Trophoblast cell (in vitro differentiated cells and primary cell): ENCODE results near the gene LPAR5.

Experiments
- DNase-seq, 2 donors: peaks; one replicate each; pipeline ENCODE4 v3.0.0-alpha.2; 2016
- H2AFZ ChIP-seq: 2 replicates; pipeline ENCODE4 v1.6.1; 2013; ENCODE audit warnings: low read length, moderate library complexity, mild to moderate bottlenecking; ENCODE audit not compliant: insufficient read depth, poor library complexity
- H2AK5ac ChIP-seq: 2 replicates; pipeline ENCODE4 v1.6.1; 2013; ENCODE audit warnings: mild to moderate bottlenecking, low read length
- H2BK120ac ChIP-seq: 2 replicates; pipeline ENCODE4 v1.6.1; 2013; ENCODE audit warnings: low read length, mild to moderate bottlenecking, moderate library complexity; ENCODE audit not compliant: insufficient read depth, poor library complexity
- H2BK12ac ChIP-seq: 2 replicates; pipeline ENCODE4 v1.6.1; 2013; ENCODE audit warnings: mild to moderate bottlenecking, low read length, moderate library complexity
- H2BK5ac ChIP-seq: 2 replicates; pipeline ENCODE4 v1.6.1; 2013; ENCODE audit warnings: low read length, low read depth, moderate library complexity, mild to moderate bottlenecking; ENCODE audit not compliant: poor library complexity
- H3K14ac ChIP-seq: 2 replicates; pipeline ENCODE4 v1.6.1; 2013; ENCODE audit warnings: mild to moderate bottlenecking, low read length
- H3K18ac ChIP-seq: 2 replicates; pipeline ENCODE4 v1.6.1; 2013; ENCODE audit warnings: mild to moderate bottlenecking, low read length
- H3K23ac ChIP-seq: 2 replicates; pipeline ENCODE4 v1.6.1; 2013; ENCODE audit warnings: low read length
- H3K27ac ChIP-seq: 2 replicates; pipeline ENCODE4 v1.5.1; 2013; ENCODE audit warnings: low read depth, mild to moderate bottlenecking, inconsistent platforms, low read length, moderate library complexity
- H3K27me3 ChIP-seq: 2 replicates; pipeline ENCODE4 v1.6.1; 2013; ENCODE audit warnings: inconsistent platforms, mild to moderate bottlenecking, low read length, moderate library complexity; ENCODE audit not compliant: insufficient read depth
- H3K36me3 ChIP-seq, 2 experiments: 1 replicate in 1 of 2; 2 replicates in 1 of 2; pipeline ENCODE4 v1.6.1; 2013; ENCODE audit warnings: low read length in 2 of 2, mild to moderate bottlenecking in 2 of 2, moderate library complexity in 1 of 2; ENCODE audit not compliant: insufficient read depth in 2 of 2, control insufficient read depth in 1 of 2
- H3K4ac ChIP-seq: 2 replicates; pipeline ENCODE4 v1.6.1; 2013; ENCODE audit warnings: low read depth, mild to moderate bottlenecking, low read length, moderate library complexity
- H3K4me1 ChIP-seq, 2 experiments: 1 replicate in 1 of 2; 2 replicates in 1 of 2; pipeline ENCODE4 v1.6.1; 2013; ENCODE audit warnings: low read length in 2 of 2, mild to moderate bottlenecking in 2 of 2, moderate library complexity in 1 of 2; ENCODE audit not compliant: insufficient read depth in 2 of 2, control insufficient read depth in 1 of 2
- H3K4me2 ChIP-seq: 2 replicates; pipeline ENCODE4 v1.6.1; 2013; ENCODE audit warnings: inconsistent platforms, mild to moderate bottlenecking, low read length, moderate library complexity
- H3K4me3 ChIP-seq: 2 replicates; pipeline ENCODE4 v1.5.1; 2013; ENCODE audit warnings: mild to moderate bottlenecking, low read depth, low read length, inconsistent platforms
- H3K79me1 ChIP-seq: one replicate; pipeline ENCODE4 v1.6.1; 2013; ENCODE audit warnings: low read length
- H3K79me2 ChIP-seq: 2 replicates; pipeline ENCODE4 v1.6.1; 2013; ENCODE audit warnings: low read length, mild to moderate bottlenecking; ENCODE audit not compliant: control insufficient read depth, insufficient read depth, poor library complexity
- H3K9ac ChIP-seq: 2 replicates; pipeline ENCODE4 v1.6.1; 2013; ENCODE audit warnings: mild to moderate bottlenecking, low read length
- H3K9me3 ChIP-seq: 2 replicates; pipeline ENCODE4 v1.6.1; 2013; ENCODE audit warnings: low read depth, mild to moderate bottlenecking, control low read depth, inconsistent platforms, low read length; ENCODE audit not compliant: insufficient read depth
- H4K12ac ChIP-seq: 2 replicates; pipeline ENCODE4 v1.6.1; 2013; ENCODE audit warnings: low read depth, mild to moderate bottlenecking, low read length, moderate library complexity
- H4K8ac ChIP-seq: 2 replicates; pipeline ENCODE4 v1.6.1; 2013; ENCODE audit warnings: low read depth, mild to moderate bottlenecking, low read length, moderate library complexity
- H4K91ac ChIP-seq: one replicate; pipeline ENCODE4 v1.6.1; 2013; ENCODE audit warnings: low read depth, mild to moderate bottlenecking, low read length, moderate library complexity
- WGBS: extraction: QIAGEN DNeasy Blood & Tissue Kit; methylation state at CpG from one replicate; pipeline ENCODE4 v1.1.7; 2013; ENCODE audit warnings: missing lambda C conversion rate; ENCODE audit not compliant: insufficient read length, insufficient coverage; ENCODE audit errors: extremely low coverage; 5-methylcytosine and 5-hydroxymethylcytosine counted together

LPAR5 gene

GRCh38 chr12:6582959-6583358 lies 52.8 kb downstream of the LPAR5 start:
- no peak overlapping the region for H4K8ac ChIP-seq
- no peak overlapping the region for H3K14ac ChIP-seq
- H2AK5ac ChIP-seq: no peak overlapping the region
- no peak overlapping the region for H4K91ac ChIP-seq
- no peak overlapping the region for H3K23ac ChIP-seq
- H3K36me3 ChIP-seq: peaks cover 58 to 76% of the 10 kb centered on the region in 2 experiments
- no peak overlapping the region for H3K27ac ChIP-seq
- H3K4me1 ChIP-seq: no peaks in the 10 kb centered on the region
- H3K4me3 ChIP-seq: no peak overlapping the region
- WGBS: no CpG with 5 or more reads among the region's 12 CpGs
- no peaks in the 10 kb centered on the region for H3K79me2 ChIP-seq
- DNase-seq: no peak
- no peak overlapping the region for H2AFZ ChIP-seq
- no peak overlapping the region for H3K4ac ChIP-seq
- H3K79me1 ChIP-seq: no peaks in the 10 kb centered on the region
- no peak overlapping the region for H2BK5ac ChIP-seq
- no peak overlapping the region for H4K12ac ChIP-seq
- no peak overlapping the region for H3K9ac ChIP-seq
- no peaks in the 10 kb centered on the region for H3K27me3 ChIP-seq
- no peaks in the 10 kb centered on the region for H3K9me3 ChIP-seq
- no peak overlapping the region for H2BK12ac ChIP-seq
- no peak overlapping the region for H2BK120ac ChIP-seq
- H3K18ac ChIP-seq: peak overlapping the region; percentile 33
- no peak overlapping the region for H3K4me2 ChIP-seq

DNA sequence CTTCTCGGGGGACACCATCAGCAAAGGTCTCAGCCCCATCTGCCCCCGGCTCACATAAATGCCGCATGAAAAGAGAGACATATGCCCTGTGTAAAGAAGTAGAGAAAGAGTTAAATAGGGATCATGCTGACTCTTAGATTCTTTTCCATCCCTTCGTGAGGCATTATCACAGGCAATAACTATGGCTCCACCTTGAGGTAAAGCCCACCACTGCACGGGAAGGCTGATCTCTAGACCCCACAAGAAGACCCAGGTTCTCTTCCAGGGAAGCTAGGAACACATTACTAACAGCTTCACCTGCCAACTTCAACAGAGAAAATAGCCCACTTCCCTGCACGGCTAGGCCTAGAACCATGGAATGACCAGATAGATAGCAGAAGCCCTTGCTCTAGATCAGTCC lies 53.6 kb downstream of the LPAR5 start:
- H2BK12ac ChIP-seq: no peak overlapping the region
- H3K27me3 ChIP-seq: no peaks in the 10 kb centered on the region
- no peaks in the 10 kb centered on the region for H3K79me2 ChIP-seq
- no peak overlapping the region for H2AFZ ChIP-seq
- H2AK5ac ChIP-seq: no peak overlapping the region
- no peak overlapping the region for H4K91ac ChIP-seq
- H2BK120ac ChIP-seq: no peak overlapping the region
- peaks cover 60 to 76% of the 10 kb centered on the region in 2 experiments for H3K36me3 ChIP-seq
- H3K27ac ChIP-seq: no peak overlapping the region
- no peak overlapping the region for H3K9ac ChIP-seq
- no peak overlapping the region for H4K12ac ChIP-seq
- no peak for DNase-seq
- H3K14ac ChIP-seq: no peak overlapping the region
- H4K8ac ChIP-seq: no peak overlapping the region
- H3K4me1 ChIP-seq: no peaks in the 10 kb centered on the region
- WGBS: no CpG with 5 or more reads among the region's 6 CpGs
- H2BK5ac ChIP-seq: no peak overlapping the region
- H3K23ac ChIP-seq: no peak overlapping the region
- H3K4ac ChIP-seq: no peak overlapping the region
- no peak overlapping the region for H3K4me3 ChIP-seq
- no peaks in the 10 kb centered on the region for H3K79me1 ChIP-seq
- H3K9me3 ChIP-seq: no peaks in the 10 kb centered on the region
- no peak overlapping the region for H3K4me2 ChIP-seq
- no peak overlapping the region for H3K18ac ChIP-seq

GRCh38 chr12:6575648-6576047 lies 60.1 kb downstream of the LPAR5 start:
- 100% methylated on average over 5 of the region's 8 CpGs for WGBS

DNA sequence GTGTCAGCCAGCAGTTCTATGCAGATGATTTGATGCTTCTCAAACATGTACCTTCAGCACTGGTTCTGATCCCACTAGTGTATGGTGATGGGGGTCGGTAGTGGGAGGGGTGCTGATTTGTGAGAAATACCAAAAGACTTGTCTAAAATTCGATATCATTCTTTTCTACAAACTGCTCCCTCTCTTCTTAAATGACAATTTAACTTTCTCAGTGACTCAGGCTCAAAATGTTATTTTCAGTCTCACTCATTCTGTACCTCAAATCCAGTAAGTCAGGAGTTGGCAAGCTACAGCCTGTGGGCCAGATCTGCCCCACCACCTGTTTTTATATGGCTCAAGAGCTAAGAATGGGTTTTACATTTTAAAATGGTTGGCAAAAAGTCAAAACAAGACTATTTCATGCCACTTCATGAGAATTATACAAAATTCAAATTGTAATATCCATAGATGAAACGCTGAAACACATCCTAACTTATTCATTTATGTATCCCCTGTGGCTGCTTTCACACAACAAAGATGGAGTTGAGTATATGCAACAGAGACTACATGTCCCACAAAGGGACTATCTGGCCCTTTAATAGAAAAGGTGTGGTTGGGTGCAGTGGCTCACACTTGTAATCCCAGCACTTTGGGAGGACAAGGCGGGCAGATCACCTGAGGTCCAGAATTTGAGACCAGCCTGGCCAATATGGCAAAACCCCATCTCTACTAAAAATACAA lies 61.0 kb downstream of the LPAR5 start:
- H3K9me3 ChIP-seq: no peaks in the 10 kb centered on the region
- H2BK5ac ChIP-seq: no peak overlapping the region
- no peaks in the 10 kb centered on the region for H3K79me2 ChIP-seq
- H4K8ac ChIP-seq: no peak overlapping the region
- no peak overlapping the region for H3K14ac ChIP-seq
- H3K4me2 ChIP-seq: no peak overlapping the region
- H3K27me3 ChIP-seq: no peaks in the 10 kb centered on the region
- no peak overlapping the region for H3K27ac ChIP-seq
- H3K79me1 ChIP-seq: no peaks in the 10 kb centered on the region
- no peak overlapping the region for H4K91ac ChIP-seq
- H3K4ac ChIP-seq: no peak overlapping the region
- H3K23ac ChIP-seq: no peak overlapping the region
- DNase-seq: no peak
- no peak overlapping the region for H3K4me3 ChIP-seq
- H3K18ac ChIP-seq: no peak overlapping the region
- no peak overlapping the region for H2AK5ac ChIP-seq
- H3K4me1 ChIP-seq: no peaks in the 10 kb centered on the region
- no peak overlapping the region for H3K9ac ChIP-seq
- no peak overlapping the region for H4K12ac ChIP-seq
- no CpG with 5 or more reads among the region's 4 CpGs for WGBS
- H3K36me3 ChIP-seq: peaks cover 59 to 78% of the 10 kb centered on the region in 2 experiments
- no peak overlapping the region for H2BK120ac ChIP-seq
- no peak overlapping the region for H2AFZ ChIP-seq
- no peak overlapping the region for H2BK12ac ChIP-seq

More at GRCh38 chr12:6575648-6576047, 60.1 kb downstream of the LPAR5 start:
- Histone ChIP-seq H2AFZ (no peak overlapping the region), H3K36me3 (peaks cover 59 to 78% of the 10 kb centered on the region in 2 experiments), H3K79me1 (no peaks in the 10 kb centered on the region), H4K12ac (no peak overlapping the region), H2BK5ac (no peak overlapping the region), H2BK12ac (no peak overlapping the region), H3K14ac (no peak overlapping the region), H3K79me2 (no peaks in the 10 kb centered on the region), H3K9me3 (no peaks in the 10 kb centered on the region), H3K4me1 (no peaks in the 10 kb centered on the region), H3K9ac (no peak overlapping the region), H3K27me3 (no peaks in the 10 kb centered on the region), H3K4me2 (no peak overlapping the region), H3K4ac (no peak overlapping the region), H4K8ac (no peak overlapping the region), H3K23ac (no peak overlapping the region), H4K91ac (no peak overlapping the region), H3K27ac (no peak overlapping the region), H2BK120ac (no peak overlapping the region), H3K4me3 (no peak overlapping the region), H3K18ac (no peak overlapping the region), H2AK5ac (no peak overlapping the region)
- no peak for DNase-seq
